Nucleus accumbens (tissue), 56 donors: ENCODE data around the gene TMTC2.

ENCODE experiments used
- DNase-seq, 56 donors: peaks; one replicate each; lab custom pipeline; 2025; lab: John Stamatoyannopoulos, UW

TMTC2 gene

GRCh38 chr12:82931349-82932116 lies 244.8 kb downstream of the TMTC2 start:
- no peak for DNase-seq

- no peak for DNase-seq
Measured at GRCh38 chr12:82937151-82937550, 250.4 kb downstream of the TMTC2 start.

GRCh38 chr12:82942521-82942920 lies 255.8 kb downstream of the TMTC2 start:
- no peak for DNase-seq

GRCh38 chr12:82942991-82943401 lies 256.3 kb downstream of the TMTC2 start:
- DNase-seq, result no peak

- no peak for DNase-seq
Measured at GRCh38 chr12:82948491-82948890, 261.8 kb downstream of the TMTC2 start.

- no peak for DNase-seq
Measured at GRCh38 chr12:82950356-82950755, 263.6 kb downstream of the TMTC2 start.

GRCh38 chr12:82952946-82953345 lies 266.2 kb downstream of the TMTC2 start:
- DNase-seq, result no peak

GRCh38 chr12:82953397-82953796 lies 266.7 kb downstream of the TMTC2 start:
- DNase-seq, result no peak

GRCh38 chr12:82954064-82954463 lies 267.4 kb downstream of the TMTC2 start:
- no peak for DNase-seq

- DNase-seq, result no peak
Measured at GRCh38 chr12:82954572-82954971, 267.9 kb downstream of the TMTC2 start.

- DNase-seq, result no peak
Measured at GRCh38 chr12:82955043-82955442, 268.3 kb downstream of the TMTC2 start.

- no peak for DNase-seq
Measured at GRCh38 chr12:82958966-82959365, 272.3 kb downstream of the TMTC2 start.

- DNase-seq, result no peak
Measured at GRCh38 chr12:82959821-82960220, 273.1 kb downstream of the TMTC2 start.

- no peak for DNase-seq
Measured at GRCh38 chr12:82961835-82962234, 275.1 kb downstream of the TMTC2 start.

GRCh38 chr12:82963956-82964355 lies 277.2 kb downstream of the TMTC2 start:
- no peak for DNase-seq

- no peak for DNase-seq
Measured at GRCh38 chr12:82964446-82964845, 277.7 kb downstream of the TMTC2 start.

GRCh38 chr12:82966001-82966559 lies 279.4 kb downstream of the TMTC2 start:
- DNase-seq, result no peak

- DNase-seq, result no peak
Measured at GRCh38 chr12:82968631-82969367, 282.1 kb downstream of the TMTC2 start.

GRCh38 chr12:82970614-82971013 lies 283.9 kb downstream of the TMTC2 start:
- no peak for DNase-seq

GRCh38 chr12:82971584-82971983 lies 284.9 kb downstream of the TMTC2 start:
- DNase-seq, result no peak

GRCh38 chr12:82972624-82973023 lies 285.9 kb downstream of the TMTC2 start:
- DNase-seq, result no peak

GRCh38 chr12:82973592-82973991 lies 286.9 kb downstream of the TMTC2 start:
- no peak for DNase-seq
